Measurements from ENCODE around the gene TXNRD3. TPM values are rescaled to one million over a fixed set of nuclear protein-coding genes. Genes with fewer than 3 reads are reported as not detected.

Gene TXNRD3
- total RNA-seq, 1 experiment from 2014 or later: 22.5 TPM

DNA sequence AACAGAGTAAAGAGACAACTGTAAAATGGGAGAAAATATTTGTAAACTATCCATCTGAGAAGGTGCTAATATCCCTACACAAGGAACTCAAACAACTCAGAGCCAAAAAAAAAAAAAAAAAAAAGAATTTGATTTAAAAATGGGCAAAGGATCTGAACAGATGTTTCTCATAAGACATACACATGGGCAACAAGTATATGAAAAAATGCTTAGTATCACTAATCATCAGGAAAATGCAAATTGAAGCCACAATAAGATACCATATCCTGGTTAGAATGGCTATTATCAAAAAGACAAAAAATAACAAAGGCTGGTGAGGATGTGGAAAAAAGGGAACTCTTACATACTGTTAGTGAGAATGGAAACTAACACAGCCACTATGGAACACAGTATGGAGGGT, 36.2 kb downstream of the TXNRD3 start:
- no peaks in the 10 kb centered on the region for H3K27me3 ChIP-seq (ENCODE audit: insufficient read depth, low read depth)
- no peak overlapping the region for H2AFZ ChIP-seq
- H3K9me2 ChIP-seq (ENCODE audit: insufficient read depth): no peaks in the 10 kb centered on the region

GRCh38 chr3:126618021-126618420, 36.9 kb downstream of the TXNRD3 start:
- peaks cover 11% of the 10 kb centered on the region for H3K36me3 ChIP-seq (ENCODE audit: low read depth)
- ChIA-PET POLR2A (ENCODE audit: unreplicated experiment) (interaction anchor here (0.7 kb wide), 1 partner anchor 142 kb away, joined by 5 read pairs; the partner anchor contains the start of gene ZXDC), CTCF (no interaction called here)
- intact Hi-C loops (cut with micrococcal nuclease; ENCODE audit: unreplicated experiment): no loop called here
- H3K27me3 ChIP-seq (ENCODE audit: insufficient read depth, low read depth): no peaks in the 10 kb centered on the region
- H3K9me2 ChIP-seq (ENCODE audit: insufficient read depth): no peaks in the 10 kb centered on the region
- no TSS peak for BruUV-seq (replicated peaks)
- no peak for TF ChIP-seq CTCF (conservative IDR thresholded peaks at IDR 0.05)
- no peak for TF ChIP-seq EZH2 (IDR thresholded peaks at IDR 0.05; ENCODE audit: low read depth)
- H3F3A ChIP-seq (ENCODE audit: insufficient read depth, low read depth): peaks cover 18% of the 10 kb centered on the region
- no peak overlapping the region for H3K4me2 ChIP-seq
- H3K9me3 ChIP-seq (ENCODE audit: insufficient read depth, low read depth): peaks cover 7% of the 10 kb centered on the region; the same call in 1 of the 2 replicates
- H3K4me3 ChIP-seq: no peak overlapping the region
- H4K20me1 ChIP-seq (ENCODE audit: insufficient read depth): no peaks in the 10 kb centered on the region
- DNase-seq: no peak
- no peak overlapping the region for H2AFZ ChIP-seq
- H3K4me1 ChIP-seq (replicated peaks; ENCODE audit: insufficient read depth): peaks cover 30% of the 10 kb centered on the region
- no peaks in the 10 kb centered on the region for H3K79me2 ChIP-seq (ENCODE audit: low read depth)
- no peak overlapping the region for H3K27ac ChIP-seq

More for the DNA sequence above, 36.2 kb downstream of the TXNRD3 start:
- DNase-seq: no peak
- CTCF ChIA-PET: no interaction called here
- Histone ChIP-seq H3K9me3 (ENCODE audit: insufficient read depth, low read depth) (peaks cover 7% of the 10 kb centered on the region; the same call in 1 of the 2 replicates), H3K4me3 (no peak overlapping the region), H3K4me2 (no peak overlapping the region), H3K79me2 (ENCODE audit: low read depth) (no peaks in the 10 kb centered on the region), H3F3A (ENCODE audit: insufficient read depth, low read depth) (peaks cover 18% of the 10 kb centered on the region), H3K36me3 (ENCODE audit: low read depth) (peaks cover 11% of the 10 kb centered on the region), H3K4me1 (replicated peaks; ENCODE audit: insufficient read depth) (peaks cover 30% of the 10 kb centered on the region), H4K20me1 (ENCODE audit: insufficient read depth) (no peaks in the 10 kb centered on the region), H3K27ac (no peak overlapping the region)
- no peak for TF ChIP-seq EZH2 (IDR thresholded peaks at IDR 0.05; ENCODE audit: low read depth)
- TF ChIP-seq CTCF (conservative IDR thresholded peaks at IDR 0.05): no peak
- intact Hi-C loops (cut with micrococcal nuclease; ENCODE audit: unreplicated experiment): no loop called here
- BruUV-seq (replicated peaks): no TSS peak
- POLR2A ChIA-PET (ENCODE audit: unreplicated experiment): no interaction called here

DNA sequence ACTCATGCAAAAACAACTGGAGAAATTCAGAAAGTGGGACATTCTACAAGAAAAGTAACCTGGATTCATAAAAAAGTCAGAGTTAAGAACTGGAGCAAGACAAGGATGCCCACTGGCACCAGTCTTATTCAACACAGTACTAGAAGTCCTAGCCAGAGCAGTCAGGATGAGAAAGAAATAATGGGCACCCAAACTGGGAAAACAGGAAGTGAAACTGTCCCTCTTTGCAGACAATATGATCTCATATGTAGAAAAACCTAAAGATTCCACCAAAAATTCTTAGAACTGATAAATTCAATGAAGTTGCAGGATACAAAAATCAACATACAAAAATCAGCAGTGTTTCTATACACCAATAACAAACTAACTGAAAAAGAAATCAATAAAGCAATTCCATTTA, 37.4 kb downstream of the TXNRD3 start:
- Histone ChIP-seq H3K9me3 (ENCODE audit: insufficient read depth, low read depth) (peaks cover 7% of the 10 kb centered on the region; the same call in 1 of the 2 replicates), H3K4me3 (no peak overlapping the region), H3K27ac (peak overlapping the region; percentile 61), H4K20me1 (ENCODE audit: insufficient read depth) (no peaks in the 10 kb centered on the region), H3K4me2 (peak overlapping the region; percentile 39; the same call in 1 of the 2 replicates), H3K9me2 (ENCODE audit: insufficient read depth) (no peaks in the 10 kb centered on the region), H3K4me1 (replicated peaks; ENCODE audit: insufficient read depth) (peaks cover 29% of the 10 kb centered on the region), H3K27me3 (ENCODE audit: insufficient read depth, low read depth) (no peaks in the 10 kb centered on the region), H3K79me2 (ENCODE audit: low read depth) (no peaks in the 10 kb centered on the region), H3F3A (ENCODE audit: insufficient read depth, low read depth) (peaks cover 18% of the 10 kb centered on the region), H3K36me3 (ENCODE audit: low read depth) (peaks cover 13% of the 10 kb centered on the region), H2AFZ (peak overlapping the region; percentile 2; the same call in 1 of the 2 replicates)
- BruUV-seq (replicated peaks): no TSS peak
- no peak for TF ChIP-seq EZH2 (IDR thresholded peaks at IDR 0.05; ENCODE audit: low read depth)
- intact Hi-C loops (cut with micrococcal nuclease; ENCODE audit: unreplicated experiment): no loop called here
- POLR2A ChIA-PET (ENCODE audit: unreplicated experiment): interaction anchor here (0.7 kb wide), 1 partner anchor 142 kb away, joined by 5 read pairs; the partner anchor contains the start of gene ZXDC
- DNase-seq: no peak
- CTCF ChIA-PET: no interaction called here

- no peaks in the 10 kb centered on the region for H3K27me3 ChIP-seq (ENCODE audit: insufficient read depth, low read depth)
- H4K20me1 ChIP-seq (ENCODE audit: insufficient read depth): no peaks in the 10 kb centered on the region
- TF ChIP-seq EZH2 (IDR thresholded peaks at IDR 0.05; ENCODE audit: low read depth): no peak
- no peak for TF ChIP-seq CTCF (conservative IDR thresholded peaks at IDR 0.05)
- no peaks in the 10 kb centered on the region for H3K9me2 ChIP-seq (ENCODE audit: insufficient read depth)
- H3K4me2 ChIP-seq: peak overlapping the region; percentile 39; the same call in 1 of the 2 replicates
- H3K27ac ChIP-seq: peak overlapping the region; percentile 61
- H3F3A ChIP-seq (ENCODE audit: insufficient read depth, low read depth): peaks cover 18% of the 10 kb centered on the region
- peak in 1 of 2 experiments; percentile 47 for DNase-seq
- H3K79me2 ChIP-seq (ENCODE audit: low read depth): no peaks in the 10 kb centered on the region
- H3K9me3 ChIP-seq (ENCODE audit: insufficient read depth, low read depth): peaks cover 7% of the 10 kb centered on the region; the same call in 1 of the 2 replicates
- peaks cover 13% of the 10 kb centered on the region for H3K36me3 ChIP-seq (ENCODE audit: low read depth)
- peak overlapping the region; percentile 2; the same call in 1 of the 2 replicates for H2AFZ ChIP-seq
- BruUV-seq (replicated peaks): no TSS peak
- peaks cover 23% of the 10 kb centered on the region for H3K4me1 ChIP-seq (replicated peaks; ENCODE audit: insufficient read depth)
- no peak overlapping the region for H3K4me3 ChIP-seq
- intact Hi-C loops (cut with micrococcal nuclease; ENCODE audit: unreplicated experiment): no loop called here
- ChIA-PET POLR2A (ENCODE audit: unreplicated experiment) (no interaction called here), CTCF (interaction anchor here (0.6 kb wide), 1 partner anchor 1459 kb away, joined by 5 read pairs; no protein-coding TSS in a partner anchor)
Observed at GRCh38 chr3:126616931-126617330, 38.0 kb downstream of the TXNRD3 start.

Data from PC-9 (cell line).